Ramos (cell line): Measurements from ENCODE around the gene ARL13B.
"Not testable (repeated sequence)": the region's sequence is repeated elsewhere in the genome, so short reads cannot be mapped to it uniquely, and the experiment has no call there.

ENCODE experiments used
- in situ Hi-C: fragments of 300-500 bp; cut with MboI; formaldehyde crosslinking; loops from one replicate; pipeline ENCODE4 v1.14.3; 2022; ENCODE audit warnings: low sequenced_read_pairs; ENCODE audit not compliant: unreplicated experiment

The ARL13B gene

GRCh38 chr3:93992207-93992606 lies 12.3 kb downstream of the ARL13B start:
- in situ Hi-C loops, result no loop called here

DNA sequence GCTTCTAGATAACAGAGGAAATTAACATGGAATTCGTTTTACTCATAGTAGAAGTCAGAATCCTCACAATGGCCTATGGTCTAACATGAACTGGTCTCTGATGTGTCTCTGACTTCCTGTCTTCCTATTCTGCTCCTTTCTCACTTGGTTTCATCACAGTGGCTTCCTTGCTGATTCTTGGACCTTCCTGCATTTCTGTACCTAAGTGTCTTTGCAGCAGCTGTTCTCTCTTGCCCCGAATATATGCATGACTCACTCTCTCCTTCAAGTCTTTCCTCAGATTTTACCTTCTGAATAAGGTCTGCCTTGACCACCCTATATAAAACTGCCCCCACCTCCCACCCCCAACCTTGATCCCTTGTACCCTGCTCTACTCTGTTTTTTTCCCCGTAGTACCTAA lies 14.1 kb downstream of the ARL13B start:
- in situ Hi-C loops, result no loop called here

DNA sequence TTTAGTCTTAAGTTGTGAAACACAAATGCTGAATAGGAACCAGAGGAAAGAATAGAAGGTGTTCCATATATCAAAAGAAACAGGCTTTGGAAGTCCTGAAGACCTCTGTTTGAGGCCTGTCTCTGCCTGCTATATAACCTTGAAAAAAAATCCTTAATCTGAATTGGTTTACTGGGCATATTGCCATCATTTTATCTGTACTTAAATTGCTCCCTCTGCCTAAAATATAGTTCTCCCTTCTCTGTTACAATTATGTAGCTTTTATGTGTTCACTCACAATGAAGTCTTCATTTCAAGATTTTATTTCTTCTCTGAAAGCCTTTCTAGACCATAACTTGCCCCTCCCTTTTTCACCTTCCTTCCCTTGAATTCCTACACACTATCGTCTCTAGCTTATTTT lies 21.2 kb downstream of the ARL13B start:
- in situ Hi-C loops, result no loop called here

- in situ Hi-C loops, result no loop called here
Measured at GRCh38 chr3:94001827-94002495, 22.0 kb downstream of the ARL13B start.

- in situ Hi-C loops, result no loop called here
Measured at GRCh38 chr3:94004301-94004910, 24.5 kb downstream of the ARL13B start.

- in situ Hi-C loops, result no loop called here
Measured at GRCh38 chr3:94008253-94008652, 28.3 kb downstream of the ARL13B start.

GRCh38 chr3:94009608-94010007 lies 29.7 kb downstream of the ARL13B start:
- in situ Hi-C loops, result no loop called here

DNA sequence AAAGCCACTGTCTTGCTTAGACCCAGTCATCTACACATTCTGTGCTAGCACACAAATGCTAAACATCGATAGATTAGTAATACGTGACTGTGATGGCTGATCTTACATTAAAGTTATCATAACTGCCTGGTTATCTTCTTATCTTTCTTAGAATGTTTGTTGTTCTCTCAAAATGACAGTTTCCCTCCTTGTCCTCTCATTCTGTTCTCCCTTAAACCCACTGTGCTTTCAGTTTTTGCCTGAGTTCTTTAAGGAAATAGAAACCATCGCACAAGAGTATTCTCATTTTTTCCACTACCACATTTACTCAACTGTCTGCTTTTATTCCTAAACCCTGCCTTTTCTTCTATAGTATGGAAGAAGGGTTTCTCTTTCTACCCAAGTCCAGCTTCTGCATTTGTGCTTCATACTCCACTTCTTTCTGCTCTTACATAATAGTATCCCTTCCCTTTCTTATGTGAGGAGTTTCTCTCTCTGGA lies 31.3 kb downstream of the ARL13B start:
- in situ Hi-C loops, result no loop called here

DNA sequence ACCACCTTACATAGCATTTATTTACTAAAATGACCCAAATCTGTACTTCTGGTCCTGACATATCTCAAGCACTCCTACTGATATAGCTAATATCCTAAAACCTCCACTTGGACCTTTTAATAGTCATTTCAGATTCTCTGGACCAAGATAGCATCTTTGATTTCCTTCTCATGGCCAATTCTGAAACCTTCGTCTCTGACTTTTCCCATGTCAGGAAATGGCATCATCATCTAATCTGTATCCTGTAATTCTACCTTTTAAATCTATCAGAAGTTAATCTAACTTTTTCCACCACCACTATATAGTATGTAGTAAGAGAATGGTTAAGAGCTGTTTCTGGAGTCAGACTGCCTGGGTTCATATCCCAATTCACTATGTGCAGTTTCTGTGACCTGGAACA lies 32.2 kb downstream of the ARL13B start:
- in situ Hi-C loops, result no loop called here

DNA sequence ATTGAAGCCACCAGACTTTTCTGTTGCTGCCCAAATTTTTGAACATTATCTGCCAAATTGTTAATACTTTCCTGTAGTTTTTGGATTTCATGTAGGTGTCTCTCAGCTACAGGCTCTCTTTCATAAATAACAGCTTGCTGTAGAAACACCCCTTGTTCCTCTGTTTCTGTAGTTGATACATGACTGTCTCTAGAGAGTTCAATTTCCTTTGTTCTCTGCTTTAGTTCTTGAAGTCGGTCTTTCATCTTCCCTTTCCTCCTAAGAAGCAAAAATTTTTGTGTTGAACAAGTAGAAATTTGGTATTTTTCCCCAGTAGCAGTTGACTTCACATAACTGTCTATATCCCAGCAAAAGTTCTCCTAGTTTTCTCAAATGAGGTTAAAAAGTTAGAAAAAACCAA lies 35.1 kb downstream of the ARL13B start:
- in situ Hi-C loops, result no loop called here

DNA sequence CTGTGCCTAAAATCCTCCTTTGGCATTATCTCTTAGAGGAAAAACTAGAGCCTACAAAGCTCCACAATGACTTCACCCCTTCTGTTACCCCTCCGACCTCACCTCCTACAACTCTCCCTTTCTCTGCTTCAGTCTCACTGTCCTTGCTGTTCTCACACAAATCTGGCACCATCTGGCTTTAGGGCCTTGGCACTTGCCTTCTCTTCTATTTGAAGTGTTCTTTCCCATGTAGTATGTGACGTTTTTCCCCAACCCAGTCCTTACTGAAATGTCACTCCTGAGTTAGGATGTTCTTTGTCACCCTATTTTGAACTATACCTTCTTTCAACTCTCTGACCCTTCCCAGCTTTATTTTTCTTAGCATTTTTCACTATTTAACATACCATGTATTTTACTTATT lies 39.7 kb downstream of the ARL13B start:
- in situ Hi-C loops, result no loop called here

DNA sequence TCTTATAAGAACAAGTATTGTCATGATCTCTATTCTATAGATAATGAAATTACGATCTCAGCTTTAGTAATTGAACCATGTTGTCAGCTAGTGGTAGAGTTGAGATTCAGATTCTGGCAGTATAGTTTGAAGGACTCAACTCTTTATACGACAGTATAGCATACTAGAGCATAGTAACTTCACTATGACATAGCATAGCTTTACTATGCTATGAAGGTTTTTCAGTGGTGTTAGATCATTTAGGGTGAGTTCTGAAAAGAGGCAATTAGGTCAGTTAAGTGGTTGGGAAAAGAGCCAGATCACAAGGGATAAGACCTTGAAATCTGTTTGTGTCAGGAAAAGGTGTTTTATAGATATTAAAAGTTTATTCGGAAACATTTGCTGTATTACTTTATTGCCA lies 40.3 kb downstream of the ARL13B start:
- in situ Hi-C loops, result no loop called here

DNA sequence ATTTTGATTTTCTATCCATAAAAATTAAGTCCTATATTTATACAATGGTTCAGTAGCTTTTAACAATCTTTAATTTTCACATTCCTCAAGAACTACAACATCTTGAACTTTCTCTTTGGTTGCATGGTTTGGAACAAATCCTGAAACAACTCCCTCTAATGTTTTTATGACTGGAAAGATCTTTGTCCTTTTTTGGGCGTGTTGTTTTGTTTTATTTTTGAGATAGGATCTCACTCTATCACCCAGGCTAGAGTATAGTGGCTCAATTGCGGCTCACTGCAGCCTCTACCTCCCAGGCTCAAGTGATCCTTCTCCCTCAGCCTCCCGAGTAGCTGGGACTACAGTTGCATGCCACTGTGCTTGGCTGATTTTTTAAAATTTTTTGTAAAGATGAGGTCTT lies 44.4 kb downstream of the ARL13B start:
- in situ Hi-C loops, result no loop called here

DNA sequence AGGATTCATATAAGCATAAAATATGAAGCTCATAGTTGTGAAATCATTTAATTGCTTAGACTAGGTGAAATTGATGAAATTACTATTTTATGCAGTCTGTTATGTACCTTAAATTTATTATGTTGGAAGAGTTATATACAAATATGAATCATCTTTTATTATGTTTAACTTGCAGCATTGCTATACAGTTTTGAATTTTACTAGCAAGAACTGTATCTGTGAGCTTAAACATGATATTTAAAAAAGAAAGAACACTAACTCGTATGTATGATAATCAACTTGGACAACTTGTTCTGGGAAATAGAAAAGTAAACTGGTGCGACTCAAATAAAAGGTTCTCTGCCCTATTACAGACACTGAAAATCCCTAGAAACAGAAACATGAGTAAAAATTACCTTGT lies 46.7 kb downstream of the ARL13B start:
- in situ Hi-C loops, result no loop called here

DNA sequence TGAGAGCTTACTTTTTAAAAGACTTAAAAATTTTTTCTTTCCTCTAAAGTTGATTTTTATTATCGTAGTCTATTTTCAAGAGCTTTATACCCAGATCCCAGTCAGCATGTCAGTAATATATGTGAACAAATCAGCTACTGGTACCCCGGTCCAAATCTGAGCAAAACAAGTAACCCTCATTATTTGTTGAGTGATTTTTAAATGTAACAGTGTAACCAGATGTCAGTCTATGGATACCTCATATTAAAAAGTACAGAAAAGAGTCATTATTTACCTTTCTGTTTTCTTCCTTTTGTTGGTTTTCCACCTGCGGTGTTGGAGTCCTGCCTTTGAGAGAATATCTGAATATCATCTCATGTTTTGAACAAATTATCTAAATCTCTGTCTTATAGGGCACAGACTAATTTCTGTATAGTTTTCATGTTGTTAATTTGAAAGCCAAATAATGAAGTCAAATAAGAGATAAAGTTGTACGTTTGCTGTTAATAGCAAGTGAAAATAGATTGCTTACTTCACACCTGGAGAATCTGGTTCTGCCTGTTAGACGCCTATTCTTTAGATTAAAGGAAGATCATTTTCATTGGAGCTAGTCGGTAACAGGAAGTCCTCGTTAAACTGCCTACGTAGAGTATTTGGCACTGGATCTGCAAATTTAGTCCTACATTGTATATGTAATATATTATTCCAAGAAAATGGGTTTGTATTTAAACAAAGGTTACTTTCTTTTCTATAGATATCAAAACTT lies 48.3 kb downstream of the ARL13B start, which contains the start of gene STX19:
Gene STX19, minus strand, starts transcription at position 505 of the 745 bp plus-strand sequence. CDS start 13,328 bp downstream, outside the sequence.
- in situ Hi-C loops, result no loop called here

DNA sequence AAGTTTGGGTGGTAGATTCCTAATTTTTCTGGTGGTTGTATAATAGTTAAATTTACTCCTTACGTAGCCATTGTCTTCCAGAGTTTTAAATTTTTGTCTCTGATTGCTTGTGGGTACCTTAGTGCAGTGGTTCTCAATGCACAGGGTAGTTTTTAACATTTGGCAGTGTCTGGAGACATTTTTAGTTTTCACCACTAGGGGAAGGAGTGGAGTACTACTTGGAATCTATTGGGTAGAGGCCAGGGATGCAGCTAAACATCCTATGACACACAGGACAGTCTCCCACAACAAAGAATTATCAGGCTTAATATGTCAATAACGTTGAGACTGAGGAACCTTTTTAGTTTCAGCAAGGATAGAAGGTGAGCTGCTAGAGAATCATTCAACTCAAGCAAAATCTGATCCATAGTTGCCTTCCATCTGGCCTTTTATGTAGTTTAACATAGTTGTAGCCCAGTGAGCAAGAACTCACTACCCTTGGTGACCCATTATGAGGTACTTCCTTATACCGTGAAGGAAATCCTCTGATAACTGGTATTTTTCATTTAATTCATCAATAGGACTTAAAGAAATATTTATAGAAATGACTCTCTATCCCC lies 57.1 kb downstream of the ARL13B start:
- in situ Hi-C loops, result no loop called here

- in situ Hi-C loops, result no loop called here
Measured at GRCh38 chr3:94043285-94043684, 63.3 kb downstream of the ARL13B start.

GRCh38 chr3:94044100-94044936 lies 64.4 kb downstream of the ARL13B start:
- in situ Hi-C loops, result not testable (repeated sequence)

- in situ Hi-C loops, result no loop called here
Measured at GRCh38 chr3:94046533-94046932, 66.6 kb downstream of the ARL13B start.

DNA sequence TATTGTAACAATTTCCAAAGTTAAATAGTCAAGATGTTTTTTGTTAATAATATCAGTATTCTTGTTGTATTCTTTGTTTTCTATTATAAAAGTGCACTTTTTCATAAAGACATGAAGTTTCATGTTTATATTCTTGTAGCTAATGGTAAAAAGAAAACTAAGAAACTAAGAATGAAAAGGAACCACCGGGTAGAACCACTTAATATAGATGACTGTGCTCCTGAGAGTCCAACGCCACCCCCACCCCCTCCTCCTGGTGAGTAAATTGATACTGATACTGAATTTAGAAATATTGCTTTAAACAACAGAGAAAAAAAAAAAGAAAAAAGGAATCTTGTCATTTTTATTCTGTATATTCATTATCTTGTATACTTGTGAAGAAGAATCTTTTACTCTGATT lies 69.3 kb downstream of the ARL13B start:
- in situ Hi-C loops, result no loop called here
